HG02884 (cell line): ENCODE results near the gene TEAD2.
A peak's percentile ranks its signal among the peaks of the same experiment; 100 is the strongest.
"Not testable (repeated sequence)": the region's sequence is repeated elsewhere in the genome, so short reads cannot be mapped to it uniquely, and the experiment has no call there.

ENCODE experiments used
- ATAC-seq: cut with Tn5 transposase; IDR thresholded peaks from one replicate; pipeline ENCODE4 v1.9.1; 2021; ENCODE audit warnings: mild to moderate bottlenecking, moderate library complexity; ENCODE audit not compliant: unreplicated experiment

TEAD2 gene

DNA sequence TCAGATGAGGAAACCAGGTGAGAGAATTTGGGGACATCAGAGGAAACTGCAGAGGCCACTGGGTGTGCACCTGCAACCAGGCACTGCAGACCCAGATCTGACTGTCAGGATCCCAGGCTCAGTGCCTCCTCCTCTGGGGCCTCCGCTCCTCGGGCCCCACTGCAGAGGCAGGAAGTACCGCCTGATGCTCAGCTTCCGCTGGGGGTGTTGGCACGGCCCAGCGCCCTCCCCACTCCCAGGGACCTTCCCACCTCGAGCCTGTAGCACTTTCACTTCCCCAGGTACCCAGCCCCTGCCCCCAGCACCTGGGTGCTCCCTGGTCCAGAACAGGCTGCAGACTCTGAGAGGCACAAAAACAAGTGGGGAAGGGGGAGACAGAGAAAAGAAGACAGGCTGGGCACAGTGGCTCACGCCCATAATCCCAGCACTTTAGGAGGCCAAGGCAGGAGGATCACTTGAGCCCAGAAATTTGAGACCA is 28.4 kb downstream of the TEAD2 start:
- no peak for ATAC-seq

DNA sequence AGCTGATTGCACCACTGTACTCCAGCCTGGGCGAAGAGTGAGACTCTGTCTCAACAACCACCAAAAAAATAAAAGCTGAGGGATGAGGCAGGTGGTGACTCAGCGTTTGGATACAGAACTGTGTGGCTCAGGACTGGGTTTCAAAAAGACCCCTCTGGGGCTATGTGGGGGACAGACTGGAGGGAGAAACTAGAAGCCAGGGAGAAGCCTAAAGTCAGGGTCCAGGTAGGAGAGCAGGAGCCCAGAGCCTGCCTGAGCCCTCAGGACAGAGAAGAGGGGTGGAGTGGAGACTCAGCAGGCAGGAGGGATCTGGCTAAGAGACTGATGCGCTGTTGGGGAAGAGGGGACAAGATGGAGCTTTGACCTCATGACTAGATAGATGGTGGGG is 28.8 kb downstream of the TEAD2 start:
- ATAC-seq, result no peak

- not testable (repeated sequence) for ATAC-seq
Measured at GRCh38 chr19:49332691-49333417, 29.4 kb downstream of the TEAD2 start.

- peak; percentile 47 for ATAC-seq
Measured at GRCh38 chr19:49331616-49332055, 30.6 kb downstream of the TEAD2 start.

- ATAC-seq, result not testable (repeated sequence)
Measured at GRCh38 chr19:49331187-49331586, 31.0 kb downstream of the TEAD2 start.

- no peak for ATAC-seq
Measured at GRCh38 chr19:49328741-49329140, 33.5 kb downstream of the TEAD2 start.

DNA sequence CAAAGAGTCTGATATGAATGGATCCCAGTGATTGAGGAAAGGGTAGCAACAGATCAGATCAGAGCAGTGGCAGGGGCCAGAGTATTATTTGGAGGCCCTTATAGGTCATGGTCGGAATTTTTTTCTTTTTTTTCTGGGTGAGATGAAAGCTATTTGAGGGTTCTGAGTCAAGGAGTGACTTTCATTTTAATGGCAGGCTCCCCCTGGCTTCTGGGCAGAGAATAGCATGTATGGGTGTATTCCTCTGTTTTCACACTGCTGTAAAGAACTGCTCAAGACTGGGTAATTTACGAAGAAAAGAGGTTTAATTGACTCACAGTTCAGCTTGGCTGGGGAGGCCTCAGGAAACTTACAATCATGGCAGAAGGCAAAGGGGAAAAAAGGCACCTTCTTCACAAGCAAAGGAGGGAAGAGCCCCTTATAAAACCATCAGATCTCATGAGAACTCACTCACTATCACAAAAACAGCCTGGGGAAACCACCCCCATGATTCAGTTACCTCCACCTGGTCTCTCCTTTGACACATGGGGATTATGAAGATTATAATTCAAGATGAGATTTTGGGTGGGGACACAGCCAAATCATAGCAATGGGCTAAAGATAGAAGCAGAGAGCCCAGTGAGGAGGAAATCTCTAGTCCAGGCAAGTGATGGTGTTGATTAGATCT is 34.2 kb downstream of the TEAD2 start:
- ATAC-seq, result no peak

DNA sequence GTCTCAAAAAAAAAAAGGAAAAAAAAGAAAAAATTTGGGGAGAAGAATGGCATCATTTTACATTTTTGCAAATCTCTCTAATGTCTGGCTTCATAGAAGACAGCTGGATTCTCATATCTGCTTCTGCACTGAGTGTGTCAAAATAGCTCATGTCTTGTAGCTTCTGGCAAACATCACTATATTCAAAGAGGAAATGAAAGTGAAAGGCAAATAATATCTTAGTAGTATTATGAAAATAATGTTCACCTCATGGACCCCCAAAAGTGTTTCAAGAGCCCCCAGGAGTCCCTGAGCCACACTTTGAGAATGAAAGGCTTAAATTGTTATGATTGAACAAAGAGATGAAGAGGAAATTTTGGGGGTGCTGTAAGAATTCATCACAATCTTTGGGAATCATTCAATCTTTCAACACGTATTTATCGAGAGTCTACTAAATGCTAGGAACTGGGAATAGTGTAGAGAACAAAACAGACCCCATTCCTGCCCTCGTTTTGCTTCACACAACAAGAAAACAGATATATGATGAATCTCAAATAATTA is 36.0 kb downstream of the TEAD2 start:
- ATAC-seq, result no peak

- not testable (repeated sequence) for ATAC-seq
Measured at GRCh38 chr19:49325756-49326155, 36.5 kb downstream of the TEAD2 start.

DNA sequence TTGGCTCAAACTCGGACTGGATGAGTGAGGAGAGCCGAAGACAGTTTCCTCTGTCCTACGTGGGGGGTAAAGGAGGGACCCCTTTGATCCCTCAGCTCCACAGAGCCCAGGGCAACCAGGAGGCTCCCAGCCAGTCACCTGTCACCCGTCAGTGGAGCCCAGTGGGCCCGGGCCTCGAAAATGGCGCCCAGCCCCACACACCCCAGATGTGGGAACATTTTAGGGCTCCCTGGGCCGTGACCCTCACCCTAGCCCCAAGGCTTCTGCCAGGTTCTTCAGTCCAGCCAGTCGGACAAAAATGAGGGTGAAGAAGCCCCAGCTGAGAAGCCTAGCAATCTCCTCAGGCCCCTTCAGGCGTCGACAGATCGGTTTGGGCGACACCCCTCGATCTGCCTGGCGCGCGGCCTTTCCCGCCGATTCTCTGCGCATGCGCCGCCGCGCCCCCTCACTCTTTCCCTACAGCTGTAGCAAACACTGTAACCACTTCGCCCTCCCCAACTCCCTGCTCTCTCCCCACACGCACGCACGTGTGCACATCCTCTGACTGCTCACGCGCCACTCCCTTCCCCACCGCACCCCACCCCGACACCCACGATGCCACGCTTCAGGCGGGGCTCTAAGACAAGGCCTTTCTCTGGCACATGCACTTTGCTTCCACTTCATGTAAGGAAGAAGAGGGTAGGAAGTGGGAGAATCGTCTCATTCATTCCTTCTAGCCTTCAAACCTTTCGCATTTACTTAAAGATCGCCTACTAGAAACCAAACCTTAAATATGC is 37.2 kb downstream of the TEAD2 start, which contains the start of gene SLC6A16:
TSS of gene SLC6A16 (minus strand) at position 391 of the 776 bp plus-strand sequence. CDS start 13,844 bp downstream, outside the sequence.
- ATAC-seq, result no peak

GRCh38 chr19:49318296-49318695 is 43.9 kb downstream of the TEAD2 start:
- no peak for ATAC-seq

DNA sequence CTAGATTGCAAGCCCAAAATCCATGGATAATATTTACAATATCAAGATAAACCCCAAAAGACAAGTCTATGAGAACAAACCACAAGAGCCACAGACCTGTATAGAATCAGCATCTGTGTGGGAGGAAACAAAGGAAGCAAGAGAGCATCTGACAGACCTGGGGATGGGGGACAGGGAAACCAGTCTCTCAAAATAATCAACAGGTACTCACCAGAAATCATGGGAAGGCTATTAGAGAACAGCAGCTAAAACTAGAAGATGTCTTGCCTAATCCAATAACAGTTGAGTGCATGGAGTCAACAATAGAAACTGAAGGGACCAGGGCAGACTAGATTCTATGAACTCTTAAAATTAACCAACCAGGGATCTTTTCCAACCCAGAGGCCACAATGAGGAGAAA is 45.9 kb downstream of the TEAD2 start:
- no peak for ATAC-seq

- no peak for ATAC-seq
Measured at GRCh38 chr19:49315111-49315510, 47.1 kb downstream of the TEAD2 start.

DNA sequence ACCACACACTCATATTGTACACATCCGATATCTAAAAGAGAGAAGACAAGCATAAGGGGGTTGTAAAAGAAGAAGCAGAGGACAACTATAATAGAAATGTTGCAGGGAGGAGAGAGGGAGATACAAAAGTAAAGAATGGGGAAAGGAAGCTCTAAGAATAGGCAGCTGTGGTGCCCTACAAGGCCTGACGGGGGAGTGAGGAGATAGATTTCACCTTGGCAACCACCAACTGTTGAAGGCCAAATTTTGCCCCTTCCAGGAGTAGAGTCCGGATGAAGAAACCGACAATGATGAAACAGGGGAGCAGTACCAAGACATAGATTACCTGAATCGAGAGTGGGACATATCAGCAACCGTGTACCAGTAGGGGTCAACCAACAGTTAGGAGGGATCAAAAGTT is 53.1 kb downstream of the TEAD2 start:
- no peak for ATAC-seq

GRCh38 chr19:49306734-49307133 is 55.5 kb downstream of the TEAD2 start:
- not testable (repeated sequence) for ATAC-seq

- no peak for ATAC-seq
Measured at GRCh38 chr19:49301866-49302252, 60.4 kb downstream of the TEAD2 start.

GRCh38 chr19:49301165-49301865 is 60.9 kb downstream of the TEAD2 start:
- no peak for ATAC-seq

GRCh38 chr19:49298653-49299052 is 63.6 kb downstream of the TEAD2 start:
- ATAC-seq, result not testable (repeated sequence)

- ATAC-seq, result no peak
Measured at GRCh38 chr19:49297403-49297802, 64.8 kb downstream of the TEAD2 start.

DNA sequence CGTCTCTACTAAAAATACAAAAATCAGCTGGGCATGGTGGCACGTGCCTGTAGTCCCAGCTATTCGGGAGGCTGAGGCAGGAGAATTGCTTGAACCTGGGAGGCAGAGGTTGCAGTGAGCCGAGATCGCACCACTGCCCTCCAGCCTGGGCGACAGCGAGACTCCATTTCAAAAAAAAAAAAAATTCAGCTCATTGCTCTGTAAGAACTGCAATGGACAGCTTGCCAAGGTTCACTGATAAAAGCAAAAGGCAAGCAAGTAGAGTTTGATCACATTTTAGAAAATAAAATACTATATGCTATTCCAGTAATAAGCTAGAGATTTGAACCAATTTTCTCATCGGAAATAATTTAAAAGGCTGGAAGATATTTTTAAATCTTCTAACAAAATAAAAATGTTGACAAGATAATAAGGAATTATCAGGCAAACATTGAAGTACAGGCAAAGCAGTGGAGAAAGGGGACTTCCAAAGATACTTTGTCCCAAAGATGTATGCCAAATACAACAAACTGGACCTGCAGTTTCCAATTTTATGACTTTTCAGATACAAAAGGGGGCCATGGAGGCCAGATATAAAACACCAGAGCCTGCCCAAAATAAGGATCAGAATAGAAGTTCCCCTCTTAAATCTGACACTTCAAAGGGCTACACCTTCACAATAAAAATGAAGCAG is 66.9 kb downstream of the TEAD2 start:
- ATAC-seq, result no peak
